ENCODE data around the gene NTNG2. TPM values are rescaled to one million over a fixed set of nuclear protein-coding genes. Genes with fewer than 3 reads are reported as not detected.

Gene NTNG2
- total and polyA plus RNA-seq, 2 donors (not counting 1 experiment from before 2014, with no cell fraction given): 5.0 to 6.6 TPM

GRCh38 chr9:132142924-132143323 is 18.9 kb upstream of the NTNG2 start:
- H4K20me1 ChIP-seq (ENCODE audit: control insufficient read depth, insufficient read depth, low read length, poor library complexity, severe bottlenecking): no peaks in the 10 kb centered on the region
- H3K79me2 ChIP-seq (ENCODE audit: control insufficient read depth, insufficient read depth, low read length): no peaks in the 10 kb centered on the region
- no peak overlapping the region for H3K9ac ChIP-seq (ENCODE audit: low read length)
- CTCF ChIA-PET: no interaction called here
- no peak overlapping the region for H3K27ac Mint-ChIP-seq
- H3K4me3 ChIP-seq (ENCODE audit: control extremely low read depth in 1 of 5, extremely low read depth in 1 of 5, insufficient read depth in 1 of 5, low read depth in 2 of 5, low read length in 4 of 5): no peak overlapping the region
- DNase-seq (no peak), ATAC-seq (ENCODE audit: low read depth) (no peak)
- peaks cover 11% of the 10 kb centered on the region for H3K4me1 Mint-ChIP-seq
- intact Hi-C loops (cut with micrococcal nuclease): no loop called here
- POLR2A ChIA-PET: no interaction called here
- peaks cover 0 to 44% (median 10%) of the 10 kb centered on the region in 4 experiments for H3K27me3 ChIP-seq (replicated peaks in 1 of 4; ENCODE audit: control extremely low read depth in 1 of 4, control insufficient read depth in 3 of 4, insufficient read depth in 4 of 4, low read length in 3 of 4)
- H3K4me1 ChIP-seq (ENCODE audit: control insufficient read depth in 2 of 2, insufficient read depth in 2 of 2, low read length in 2 of 2): peaks cover 7% of the 10 kb centered on the region in 2 donors
- no peak overlapping the region for H3K4me2 ChIP-seq (replicated peaks; ENCODE audit: low read depth, low read length, poor library complexity, severe bottlenecking)
- H3K27ac ChIP-seq (ENCODE audit: low read length in 2 of 2): no peak overlapping the region
- H3K9me3 Mint-ChIP-seq (ENCODE audit: insufficient read depth): no peaks in the 10 kb centered on the region
- peaks cover 60% of the 10 kb centered on the region for H3K27me3 Mint-ChIP-seq
- 70% methylated on average over 9 of the region's 9 CpGs for WGBS (ENCODE audit: insufficient coverage)
- no peaks in the 10 kb centered on the region for H3K36me3 ChIP-seq (replicated peaks in 1 of 2; ENCODE audit: control extremely low read depth in 1 of 2, control insufficient read depth in 1 of 2, extremely low read depth in 1 of 2, insufficient read depth in 2 of 2, low read length in 1 of 2)
- peaks cover 0 to 3% (median 0%) of the 10 kb centered on the region in 3 donors for H3K9me3 ChIP-seq (ENCODE audit: control extremely low read depth in 1 of 3, control insufficient read depth in 2 of 3, insufficient read depth in 1 of 3, low read length in 2 of 3)
- TF ChIP-seq EZH2 (IDR thresholded peaks at IDR 0.05; ENCODE audit: borderline replicate concordance, insufficient read depth, low read depth, low read length, poor library complexity, severe bottlenecking) (no peak), CTCF (IDR thresholded peaks at IDR 0.05) (no peak)
- no peak overlapping the region for H2AFZ ChIP-seq (ENCODE audit: insufficient read depth, low read depth, low read length, poor library complexity, severe bottlenecking)
- no peak overlapping the region for H3K4me3 Mint-ChIP-seq

- H2AFZ ChIP-seq (ENCODE audit: insufficient read depth, low read depth, low read length, poor library complexity, severe bottlenecking): no peak overlapping the region
- H3K27ac ChIP-seq (ENCODE audit: low read length in 2 of 2): no peak overlapping the region
- H3K4me3 ChIP-seq (ENCODE audit: control extremely low read depth in 1 of 5, extremely low read depth in 1 of 5, insufficient read depth in 1 of 5, low read depth in 2 of 5, low read length in 4 of 5): no peak overlapping the region
- H3K27me3 ChIP-seq (replicated peaks in 1 of 4; ENCODE audit: control extremely low read depth in 1 of 4, control insufficient read depth in 3 of 4, insufficient read depth in 4 of 4, low read length in 3 of 4): peaks cover 0 to 43% (median 10%) of the 10 kb centered on the region in 4 experiments
- TF ChIP-seq EZH2 (IDR thresholded peaks at IDR 0.05; ENCODE audit: borderline replicate concordance, insufficient read depth, low read depth, low read length, poor library complexity, severe bottlenecking) (no peak), CTCF (IDR thresholded peaks at IDR 0.05) (no peak)
- H3K27ac Mint-ChIP-seq: no peak overlapping the region
- peaks cover 7% of the 10 kb centered on the region in 2 donors for H3K4me1 ChIP-seq (ENCODE audit: control insufficient read depth in 2 of 2, insufficient read depth in 2 of 2, low read length in 2 of 2)
- DNase-seq (no peak), ATAC-seq (ENCODE audit: low read depth) (no peak)
- ChIA-PET CTCF (no interaction called here), POLR2A (no interaction called here)
- H3K4me1 Mint-ChIP-seq: peaks cover 11% of the 10 kb centered on the region
- H3K79me2 ChIP-seq (ENCODE audit: control insufficient read depth, insufficient read depth, low read length): no peaks in the 10 kb centered on the region
- no peaks in the 10 kb centered on the region for H3K36me3 ChIP-seq (replicated peaks in 1 of 2; ENCODE audit: control extremely low read depth in 1 of 2, control insufficient read depth in 1 of 2, extremely low read depth in 1 of 2, insufficient read depth in 2 of 2, low read length in 1 of 2)
- no peak overlapping the region for H3K4me3 Mint-ChIP-seq
- WGBS (ENCODE audit: insufficient coverage): 58% methylated on average over 6 of the region's 6 CpGs
- no peaks in the 10 kb centered on the region for H3K9me3 Mint-ChIP-seq (ENCODE audit: insufficient read depth)
- intact Hi-C loops (cut with micrococcal nuclease): no loop called here
- H4K20me1 ChIP-seq (ENCODE audit: control insufficient read depth, insufficient read depth, low read length, poor library complexity, severe bottlenecking): no peaks in the 10 kb centered on the region
- no peak overlapping the region for H3K9ac ChIP-seq (ENCODE audit: low read length)
- H3K4me2 ChIP-seq (replicated peaks; ENCODE audit: low read depth, low read length, poor library complexity, severe bottlenecking): no peak overlapping the region
- peaks cover 0 to 6% (median 0%) of the 10 kb centered on the region in 3 donors for H3K9me3 ChIP-seq (ENCODE audit: control extremely low read depth in 1 of 3, control insufficient read depth in 2 of 3, insufficient read depth in 1 of 3, low read length in 2 of 3)
- peaks cover 65% of the 10 kb centered on the region for H3K27me3 Mint-ChIP-seq
Measured at GRCh38 chr9:132143359-132143758, 18.5 kb upstream of the NTNG2 start.
